ENCODE results near the gene SORCS2.

Gene SORCS2

GRCh38 chr4:7187168-7187535 lies 5.2 kb upstream of the SORCS2 start:
- no peak for DNase-seq

GRCh38 chr4:7187691-7188090 lies 4.6 kb upstream of the SORCS2 start:
- DNase-seq = no peak

- DNase-seq = no peak
Measured at GRCh38 chr4:7189066-7189465, 3.3 kb upstream of the SORCS2 start.

GRCh38 chr4:7189475-7190277 lies 2.7 kb upstream of the SORCS2 start:
- DNase-seq = no peak

GRCh38 chr4:7190278-7190594 lies 2.1 kb upstream of the SORCS2 start:
- DNase-seq = no peak

GRCh38 chr4:7190691-7191545 lies 1.4 kb upstream of the SORCS2 start:
- DNase-seq = no peak

GRCh38 chr4:7191546-7192251 lies 639 bp upstream of the SORCS2 start:
- DNase-seq = no peak

GRCh38 chr4:7193030-7193958 lies 956 bp downstream of the SORCS2 start:
- no peak for DNase-seq

GRCh38 chr4:7194251-7195140 lies 2.2 kb downstream of the SORCS2 start:
- DNase-seq = no peak

- DNase-seq = no peak
Measured at GRCh38 chr4:7195141-7195515, 2.8 kb downstream of the SORCS2 start.

- no peak for DNase-seq
Measured at GRCh38 chr4:7195546-7196287, 3.4 kb downstream of the SORCS2 start.

GRCh38 chr4:7196288-7196651 lies 3.9 kb downstream of the SORCS2 start:
- no peak for DNase-seq

- DNase-seq = no peak
Measured at GRCh38 chr4:7196736-7197135, 4.4 kb downstream of the SORCS2 start.

GRCh38 chr4:7197910-7198309 lies 5.6 kb downstream of the SORCS2 start:
- no peak for DNase-seq

GRCh38 chr4:7198440-7199128 lies 6.2 kb downstream of the SORCS2 start:
- DNase-seq = no peak

GRCh38 chr4:7199129-7199725 lies 6.9 kb downstream of the SORCS2 start:
- no peak for DNase-seq

- no peak for DNase-seq
Measured at GRCh38 chr4:7199771-7200441, 7.6 kb downstream of the SORCS2 start.

- no peak for DNase-seq
Measured at GRCh38 chr4:7200801-7201200, 8.5 kb downstream of the SORCS2 start.
